GM21723 (cell line): Measurements from ENCODE around the gene ELOVL2.
A peak's percentile ranks its signal among the peaks of the same experiment; 100 is the strongest.
"Not testable (repeated sequence)": the region's sequence is repeated elsewhere in the genome, so short reads cannot be mapped to it uniquely, and the experiment has no call there.

ENCODE experiments used
- ATAC-seq: cut with Tn5 transposase; IDR thresholded peaks from one replicate; pipeline ENCODE4 v1.9.1; 2021; ENCODE audit warnings: mild to moderate bottlenecking, moderate library complexity; ENCODE audit not compliant: unreplicated experiment

The ELOVL2 gene, protein sequence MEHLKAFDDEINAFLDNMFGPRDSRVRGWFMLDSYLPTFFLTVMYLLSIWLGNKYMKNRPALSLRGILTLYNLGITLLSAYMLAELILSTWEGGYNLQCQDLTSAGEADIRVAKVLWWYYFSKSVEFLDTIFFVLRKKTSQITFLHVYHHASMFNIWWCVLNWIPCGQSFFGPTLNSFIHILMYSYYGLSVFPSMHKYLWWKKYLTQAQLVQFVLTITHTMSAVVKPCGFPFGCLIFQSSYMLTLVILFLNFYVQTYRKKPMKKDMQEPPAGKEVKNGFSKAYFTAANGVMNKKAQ

DNA sequence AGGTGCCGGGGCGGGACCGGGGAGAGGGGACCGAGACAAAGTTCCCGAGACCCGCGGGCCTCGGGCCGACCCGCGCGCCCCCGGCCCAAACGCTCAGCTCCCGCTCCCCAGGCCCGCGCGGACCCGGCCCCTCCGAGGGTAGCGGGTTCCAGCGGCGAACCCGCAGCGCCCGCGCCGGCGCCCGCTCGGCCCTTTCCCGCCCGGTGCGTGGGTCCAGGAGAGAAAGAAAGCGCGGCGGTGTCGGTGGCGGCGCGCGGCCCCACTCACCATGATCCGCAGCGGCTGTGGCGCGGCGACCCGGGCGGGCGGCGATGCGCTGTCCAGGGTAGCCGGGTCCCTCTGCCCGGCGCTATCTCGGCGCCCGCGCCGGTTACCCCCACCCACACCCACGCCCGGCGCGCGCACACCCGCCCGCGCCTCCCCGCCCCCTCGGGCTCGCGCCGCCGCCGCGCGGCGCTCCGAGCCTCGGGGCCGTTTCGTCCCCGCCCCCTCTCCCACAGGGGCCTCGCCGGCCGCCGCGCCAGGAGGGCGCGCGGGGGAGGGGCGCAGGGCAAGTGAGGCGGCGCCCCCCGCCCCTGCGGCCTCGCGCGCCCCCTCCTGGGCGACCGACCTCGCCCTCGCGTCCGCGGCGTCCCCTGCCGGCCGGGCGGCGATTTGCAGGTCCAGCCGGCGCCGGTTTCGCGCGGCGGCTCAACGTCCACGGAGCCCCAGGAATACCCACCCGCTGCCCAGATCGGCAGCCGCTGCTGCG lies at the start of gene ELOVL2:
Gene ELOVL2, minus strand, starts transcription at position 345 of the 751 bp plus-strand sequence. Its CDS starts 75 bp downstream, at position 270.
- peak; percentile 53 for ATAC-seq

DNA sequence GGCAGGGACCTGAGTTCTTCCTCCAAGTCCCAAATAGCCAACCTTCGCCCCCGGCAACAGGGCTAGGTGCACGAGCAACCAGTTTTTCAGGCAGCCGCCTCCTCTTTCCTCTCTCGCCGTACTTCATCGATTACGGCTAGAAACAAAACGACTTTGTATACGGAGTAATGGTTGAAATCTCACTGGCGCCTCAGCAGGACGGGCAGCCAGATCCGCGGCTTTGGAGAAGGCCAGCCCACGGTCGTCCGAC lies 49.2 kb upstream of the ELOVL2 start:
- ATAC-seq = peak; percentile 28

DNA sequence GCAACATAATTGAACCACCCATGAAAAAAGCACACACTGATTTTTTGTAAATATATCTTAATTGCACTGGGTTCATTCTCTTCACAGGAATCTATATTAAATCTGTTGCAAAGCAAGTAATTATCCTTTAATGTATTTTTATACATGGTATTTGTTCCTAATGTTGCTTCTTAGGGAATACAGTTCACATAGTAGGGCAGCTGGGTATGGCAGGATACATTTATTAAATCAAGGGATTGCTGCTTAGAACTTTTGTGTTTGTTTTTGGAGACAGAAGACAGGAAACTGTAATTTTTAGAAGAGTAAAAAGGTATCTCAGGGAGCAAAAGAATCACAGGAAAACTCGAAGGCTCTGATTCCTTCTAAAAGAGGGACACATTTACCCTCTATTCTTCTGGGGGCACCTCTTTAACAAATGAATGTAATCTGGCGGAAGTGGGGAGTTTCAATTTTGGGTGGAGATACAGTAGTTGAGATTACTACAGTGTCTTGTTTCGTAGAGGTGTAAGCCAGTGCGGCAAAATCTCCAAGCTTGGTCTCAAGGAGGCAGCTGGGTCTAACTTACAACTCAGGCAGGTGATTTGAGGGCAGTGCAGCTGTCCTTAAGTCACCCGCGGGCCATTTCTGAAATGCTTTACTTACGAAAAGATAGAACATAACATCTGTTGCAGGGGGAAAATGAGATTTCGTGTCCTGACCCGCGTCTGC lies 48.7 kb upstream of the ELOVL2 start:
- peak; percentile 45 for ATAC-seq

DNA sequence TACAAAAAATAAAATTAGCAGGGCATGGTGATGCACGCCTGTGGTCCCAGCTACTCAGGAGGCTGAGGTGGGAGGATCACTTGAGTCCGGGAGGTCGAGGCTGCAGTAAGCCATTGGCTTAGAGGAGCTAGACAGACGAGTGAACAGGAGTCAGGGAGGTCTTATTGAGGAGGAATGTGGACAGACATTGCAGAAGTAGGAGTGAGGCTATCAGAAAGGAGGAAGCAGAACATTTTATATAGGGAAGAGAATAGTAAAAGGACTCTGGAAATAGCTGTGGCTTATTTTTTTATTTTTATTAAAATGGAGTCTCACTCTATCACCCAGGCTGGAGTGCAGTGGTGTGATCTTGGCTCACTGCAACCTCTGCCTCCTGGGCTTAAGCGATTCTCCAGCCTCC lies 47.0 kb upstream of the ELOVL2 start:
- ATAC-seq = not testable (repeated sequence)

DNA sequence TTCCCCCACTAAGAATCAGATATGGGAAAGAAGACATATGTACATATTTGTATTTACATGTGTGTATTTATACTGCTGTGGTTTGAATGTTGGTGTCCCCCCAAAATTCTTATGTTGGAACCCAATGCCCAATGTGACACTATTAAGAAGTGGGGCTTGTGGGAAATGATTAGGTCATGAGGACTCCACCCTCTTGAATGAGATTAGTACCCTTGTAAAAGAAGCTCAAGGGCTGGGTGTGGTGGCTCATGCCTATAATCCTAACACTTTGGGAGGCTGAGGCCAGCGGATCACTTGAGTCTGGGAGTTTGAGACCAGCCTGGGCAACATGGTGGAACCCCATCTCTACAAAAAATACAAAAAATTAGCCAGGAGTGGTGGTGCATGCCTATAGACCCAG lies 45.6 kb upstream of the ELOVL2 start:
- no peak for ATAC-seq

DNA sequence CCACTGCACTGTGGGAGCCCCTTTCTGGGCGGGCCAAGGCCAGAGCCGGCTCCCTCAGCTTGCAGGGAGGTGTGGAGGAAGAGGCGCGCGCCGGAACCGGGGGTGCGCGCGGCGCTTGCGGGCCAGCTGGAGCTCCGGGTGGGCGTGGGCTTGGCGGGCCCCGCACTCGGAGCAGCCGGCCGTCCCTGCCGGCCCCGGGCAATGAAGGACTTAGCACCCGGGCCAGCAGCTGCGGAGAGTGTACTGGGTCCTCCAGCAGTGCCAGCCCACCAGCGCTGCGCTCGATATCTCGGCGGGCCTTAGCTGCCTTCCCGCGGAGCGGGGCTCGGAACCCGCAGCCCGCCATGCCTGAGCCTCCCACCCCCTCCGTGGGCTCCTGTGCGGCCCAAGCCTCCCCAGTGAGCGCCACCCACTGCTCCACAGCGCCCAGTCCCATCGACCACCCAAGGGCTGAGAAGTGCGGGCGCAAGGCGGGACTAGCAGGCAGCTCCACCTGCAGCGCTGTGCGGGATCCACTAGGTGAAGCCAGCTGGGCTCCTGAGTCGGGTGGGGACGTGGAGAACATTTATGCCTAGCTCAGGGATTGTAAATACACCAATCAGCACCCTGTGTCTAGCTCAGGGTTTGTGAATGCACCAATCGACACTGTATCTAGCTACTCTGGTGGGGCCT lies 43.2 kb upstream of the ELOVL2 start:
- ATAC-seq = not testable (repeated sequence)

DNA sequence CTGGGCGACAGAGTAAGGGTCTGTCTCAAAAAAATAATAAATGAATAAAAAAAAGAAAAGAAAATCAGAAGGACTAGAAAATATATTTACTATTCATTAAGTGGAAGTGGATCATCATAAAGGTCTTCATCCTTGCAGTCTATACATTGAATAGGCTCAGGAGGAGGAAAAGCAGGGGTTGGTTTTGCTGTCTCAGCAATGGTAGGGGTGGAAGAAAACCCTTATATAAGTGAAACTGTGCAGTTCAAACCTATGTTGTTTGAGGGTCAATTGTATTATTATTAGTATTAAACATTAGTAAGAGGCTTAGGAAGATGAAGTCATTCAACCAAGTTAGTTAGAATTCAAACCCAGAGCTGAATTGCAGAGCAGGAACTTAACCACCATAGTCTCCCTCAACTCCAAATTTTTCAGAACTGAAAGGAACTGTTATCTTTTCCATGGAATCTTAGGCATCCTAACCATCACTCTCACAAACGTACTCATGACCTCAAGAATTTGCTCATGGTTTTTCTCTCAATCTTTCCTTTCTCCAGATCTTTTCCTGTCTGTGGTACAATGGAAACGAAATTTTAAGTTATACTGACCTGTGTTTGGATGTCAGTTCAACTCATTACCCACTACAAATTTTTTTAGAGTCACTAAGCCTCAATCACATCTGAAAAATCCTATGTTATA lies 41.8 kb upstream of the ELOVL2 start:
- no peak for ATAC-seq

DNA sequence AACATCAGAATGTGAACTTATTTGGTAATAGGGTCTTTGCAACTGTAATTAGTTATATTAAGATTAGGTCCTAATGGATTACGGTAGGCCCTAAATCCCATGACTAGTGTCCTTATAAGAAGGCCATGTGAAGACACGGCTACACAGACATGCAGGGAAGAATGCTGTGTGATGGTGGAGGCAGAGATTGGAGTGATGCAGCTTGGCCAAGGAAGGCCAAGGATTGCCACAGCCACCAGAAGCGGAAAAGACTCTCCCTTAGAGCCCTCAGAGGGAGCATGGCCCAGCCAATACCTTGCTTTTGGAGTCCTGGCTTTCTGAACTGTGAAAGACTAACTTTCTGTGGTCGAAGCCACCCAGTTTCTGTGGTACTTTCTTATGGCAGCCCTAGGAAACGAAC lies 39.9 kb upstream of the ELOVL2 start:
- ATAC-seq = no peak

DNA sequence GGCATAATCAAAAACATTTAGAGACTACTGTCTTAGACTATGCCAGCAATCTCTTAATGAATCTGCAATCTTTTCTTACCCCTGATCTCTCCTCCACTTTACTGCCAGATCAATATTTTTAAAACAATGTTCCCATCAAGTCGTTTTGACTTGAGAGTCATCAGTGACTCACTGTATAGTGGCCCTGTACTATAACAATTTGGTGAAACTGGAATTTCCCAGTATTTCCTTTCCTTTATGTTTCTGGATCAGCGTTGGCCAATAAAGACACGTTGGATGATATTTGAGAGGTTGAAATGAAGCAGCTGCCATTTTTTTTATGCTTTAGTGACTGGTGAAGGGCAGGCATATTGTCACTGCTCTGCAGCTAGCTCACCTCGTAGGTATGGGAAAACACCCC lies 39.4 kb upstream of the ELOVL2 start:
- no peak for ATAC-seq

DNA sequence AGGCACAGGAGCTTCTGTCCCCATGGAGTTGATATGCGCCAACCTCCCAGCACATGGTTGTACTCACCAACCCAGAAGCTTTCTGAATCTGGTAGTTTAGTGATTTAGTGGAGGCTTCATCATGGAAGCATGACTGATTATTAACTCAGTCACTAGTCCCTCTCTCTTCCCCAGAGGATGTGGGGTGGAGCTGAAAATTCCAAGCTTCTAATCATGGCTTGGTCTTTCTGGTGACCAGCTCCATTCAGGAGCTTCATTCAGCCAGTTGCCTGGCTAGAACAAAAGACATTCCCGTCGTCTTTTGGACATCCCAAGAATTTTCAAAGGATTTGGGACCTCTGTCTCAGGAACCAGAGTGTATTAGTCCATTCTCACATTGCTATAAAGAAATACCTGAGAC lies 36.2 kb upstream of the ELOVL2 start:
- ATAC-seq = no peak

DNA sequence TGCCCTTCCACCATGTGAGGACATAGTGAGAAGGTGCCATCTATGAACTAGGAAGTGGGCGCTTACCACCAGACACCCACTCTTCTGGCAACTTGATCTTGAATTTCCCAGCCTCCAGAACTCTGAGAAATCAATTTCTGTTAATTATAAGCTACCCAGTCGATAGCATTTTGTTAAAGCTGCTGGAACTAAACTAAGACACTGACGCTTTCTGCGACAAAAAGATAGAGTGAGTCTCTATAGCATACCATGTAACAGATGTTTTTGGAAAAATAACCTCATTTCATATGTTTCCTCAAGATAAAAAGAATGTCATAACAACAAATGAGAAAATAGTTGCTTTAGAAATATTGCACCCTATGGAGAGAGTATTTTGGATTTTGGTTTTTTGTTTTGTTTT lies 34.2 kb upstream of the ELOVL2 start:
- no peak for ATAC-seq

DNA sequence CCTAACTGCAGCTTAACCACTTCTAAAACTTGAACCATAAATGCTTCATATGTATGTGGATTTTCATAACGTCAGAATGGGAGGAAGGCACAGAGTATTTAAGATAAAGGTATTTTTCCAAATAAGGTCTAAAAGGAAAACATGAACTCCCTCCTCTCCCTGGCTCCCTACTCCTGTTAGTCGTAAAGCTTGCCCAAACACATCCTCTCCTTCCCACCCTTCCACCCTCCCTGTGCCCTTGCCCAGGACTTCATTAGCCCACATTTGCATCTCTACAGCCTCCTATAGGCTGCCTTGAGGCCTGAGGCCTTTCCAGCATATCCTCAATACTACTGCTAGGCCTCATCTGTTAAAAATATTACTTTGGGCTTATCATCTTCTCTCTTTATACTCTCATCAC lies 32.4 kb upstream of the ELOVL2 start:
- no peak for ATAC-seq

DNA sequence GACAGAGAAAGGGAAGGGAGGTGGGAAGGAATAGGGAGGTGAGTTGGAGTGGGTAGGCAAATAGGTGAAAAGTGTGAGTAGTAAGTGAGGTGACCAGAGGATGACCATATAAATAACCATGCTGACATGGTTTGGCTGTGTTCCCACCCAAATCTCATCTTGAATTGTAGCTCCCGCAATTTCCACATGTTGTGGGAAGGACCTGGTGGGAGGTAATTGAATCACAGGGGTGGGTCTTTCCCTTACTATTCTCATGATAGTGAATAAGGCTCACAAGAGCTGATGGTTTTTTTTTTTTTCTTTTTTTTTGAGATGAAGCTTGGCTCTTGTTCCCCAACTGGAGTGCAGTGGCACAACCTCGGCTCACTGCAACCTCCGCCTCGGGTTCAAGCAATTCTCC lies 28.0 kb upstream of the ELOVL2 start:
- ATAC-seq = no peak

DNA sequence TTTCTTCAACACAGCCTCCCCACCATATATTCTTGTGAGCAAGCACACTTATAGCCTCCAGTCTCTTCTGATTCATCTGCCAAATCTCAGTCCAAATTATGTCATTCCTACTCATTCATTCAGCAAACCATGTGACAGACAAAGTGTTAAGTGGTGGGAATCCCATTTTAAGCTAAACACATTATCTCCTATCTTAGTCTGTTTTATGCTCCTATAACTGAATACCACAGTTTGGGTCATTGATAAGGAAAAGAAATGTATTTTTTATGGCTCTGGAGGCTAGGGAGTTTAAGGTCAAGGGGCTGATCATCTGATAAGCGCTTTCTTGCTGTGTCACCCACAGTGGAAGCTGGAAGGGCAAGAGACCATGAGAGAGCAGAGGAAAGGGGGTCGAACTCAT lies 25.7 kb upstream of the ELOVL2 start:
- no peak for ATAC-seq

DNA sequence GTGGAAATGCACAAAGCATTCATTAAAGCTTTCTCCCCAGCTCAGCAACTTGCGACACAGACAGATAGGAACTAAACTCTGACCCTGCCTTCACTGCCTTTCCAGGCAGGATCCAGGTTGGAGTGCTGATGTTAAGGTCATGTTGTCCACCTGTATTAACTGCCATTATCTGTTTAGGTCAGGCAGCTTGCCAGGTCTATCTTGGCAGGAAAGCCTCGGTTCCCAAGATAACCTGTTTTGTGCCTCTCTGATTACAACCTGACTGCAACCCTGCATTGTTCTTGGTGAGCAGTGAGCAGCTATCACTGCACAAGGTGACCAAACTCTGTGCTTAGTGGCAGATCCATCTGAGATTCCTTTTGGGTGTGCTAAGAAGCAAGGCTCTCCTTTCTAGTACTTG lies 23.2 kb upstream of the ELOVL2 start:
- ATAC-seq = no peak

DNA sequence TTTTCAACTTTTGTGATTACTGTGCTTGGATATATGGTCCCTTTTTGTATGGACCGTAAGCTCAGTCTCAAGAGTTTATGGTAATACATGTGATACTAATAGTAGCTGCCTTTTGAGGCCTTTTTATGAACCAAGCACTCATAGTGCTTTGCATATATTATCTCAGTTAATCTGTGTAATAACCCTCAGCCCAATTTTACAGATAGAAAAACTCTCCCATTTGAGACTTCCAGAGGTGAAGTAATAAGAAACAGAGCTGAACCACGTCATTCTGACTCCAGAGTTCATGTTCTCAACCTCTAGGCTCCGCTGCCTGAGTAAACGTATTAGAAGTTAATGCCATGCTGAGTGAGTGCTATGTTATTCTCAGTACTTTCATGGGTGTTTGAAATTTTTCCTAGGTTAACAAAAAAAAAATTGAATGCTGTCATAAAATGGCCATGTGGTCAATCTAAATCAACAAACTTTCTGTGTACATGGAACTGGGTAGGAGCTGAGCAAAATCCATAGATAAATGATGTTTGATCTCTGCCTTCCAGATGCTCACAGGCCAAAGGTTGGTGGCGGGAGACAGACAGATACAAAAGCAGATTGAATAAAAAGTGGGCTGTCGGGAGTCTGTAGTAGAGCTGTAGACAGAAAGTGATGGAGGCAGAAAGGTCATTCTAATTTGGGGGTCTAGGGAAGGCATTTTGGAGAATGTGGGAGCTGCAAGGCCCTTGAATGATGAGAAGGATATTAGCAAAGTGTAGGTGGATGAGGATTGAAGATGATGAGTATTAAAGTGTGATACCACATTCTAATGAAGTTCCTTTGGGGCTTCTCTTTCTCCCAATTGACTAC lies 22.6 kb upstream of the ELOVL2 start:
- no peak for ATAC-seq

DNA sequence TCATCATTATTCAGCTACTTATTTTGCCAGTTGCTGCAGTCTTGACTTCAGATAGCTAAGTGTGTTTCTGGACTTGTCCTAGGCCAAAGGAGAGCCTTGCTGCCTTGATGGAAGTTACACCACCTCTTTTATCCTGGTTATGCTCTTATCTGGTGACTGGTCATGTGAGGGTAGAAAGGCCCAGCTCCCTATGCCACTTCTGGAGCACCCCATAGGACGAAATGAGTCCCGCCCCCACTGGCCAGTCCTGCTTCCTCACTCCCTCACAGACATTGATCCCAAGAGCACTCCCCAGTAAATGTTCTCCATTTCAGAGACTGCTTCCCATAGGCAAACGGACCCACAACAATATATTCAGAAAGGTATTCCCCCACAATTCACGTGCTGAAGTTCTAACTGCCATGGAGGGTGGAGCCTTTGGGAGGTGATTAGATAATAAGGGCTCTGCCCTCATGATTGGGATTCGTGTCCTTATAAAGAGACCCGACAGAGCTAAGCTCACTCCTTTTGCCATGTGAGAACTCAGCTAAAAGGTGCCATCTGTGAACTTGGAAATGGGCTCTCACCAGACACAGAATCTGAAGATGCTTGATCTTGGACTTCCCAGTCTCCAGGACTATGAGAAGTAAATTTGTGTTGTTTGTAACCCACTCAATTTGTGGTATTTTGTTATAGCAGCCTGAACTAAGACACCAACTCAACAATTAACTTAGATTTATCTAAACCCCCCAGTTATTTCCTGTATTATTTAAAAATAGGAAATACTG lies 21.5 kb upstream of the ELOVL2 start:
- no peak for ATAC-seq

DNA sequence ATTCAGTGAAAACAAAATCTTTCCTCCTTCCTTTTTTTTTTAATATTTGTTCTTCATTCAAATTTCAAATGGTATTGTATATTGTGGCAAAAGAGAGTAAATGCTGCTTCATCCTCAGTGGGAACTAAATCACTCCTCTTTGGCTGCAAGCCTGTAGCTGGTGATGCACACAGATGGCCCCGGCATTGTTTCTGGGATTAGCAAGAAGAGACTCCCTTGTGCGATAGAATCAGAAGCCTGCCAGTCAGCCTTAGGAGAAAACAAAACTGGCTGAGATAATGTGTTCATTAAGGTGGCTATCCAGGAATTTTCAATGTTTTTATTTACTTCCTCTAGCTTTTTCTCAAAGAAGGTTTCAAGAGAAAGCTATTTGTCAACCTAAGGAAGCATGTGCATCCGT lies 20.7 kb upstream of the ELOVL2 start:
- no peak for ATAC-seq

DNA sequence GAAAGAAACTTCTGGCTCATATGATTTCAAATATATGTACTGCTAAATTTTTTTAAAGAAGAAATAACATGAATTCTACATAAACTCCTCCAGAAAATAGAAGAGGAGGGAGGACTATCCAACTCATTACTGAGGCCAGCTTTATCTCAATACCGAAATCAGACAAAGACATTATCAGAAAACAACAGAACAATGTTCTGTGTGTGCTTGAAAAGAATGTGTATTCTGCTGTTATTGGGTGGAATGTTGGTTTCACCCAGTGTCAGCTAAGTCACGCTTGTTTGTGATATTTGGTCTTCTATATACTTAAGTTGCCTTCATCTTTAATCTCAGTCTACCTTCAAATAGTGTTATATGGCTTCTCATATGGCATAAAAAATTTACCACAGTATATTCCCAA lies 18.6 kb upstream of the ELOVL2 start:
- no peak for ATAC-seq
